ENCODE measurements around the gene XIRP1. TPM values are rescaled to one million over a fixed set of nuclear protein-coding genes. Genes with fewer than 3 reads are reported as not detected.

Gene XIRP1
- total and polyA plus RNA-seq, 4 donors, result 0.08 to 0.81 (median 0.52) TPM

GRCh38 chr3:39137991-39138803 lies 54.2 kb downstream of the XIRP1 start:
- Histone ChIP-seq H3K4me1 (ENCODE audit: control insufficient read depth in 5 of 5, insufficient read depth in 5 of 5, low read length in 5 of 5) (peaks cover 4 to 62% (median 15%) of the 10 kb centered on the region in 5 donors), H3K27me3 (ENCODE audit: control insufficient read depth in 3 of 3, insufficient read depth in 3 of 3, low read length in 2 of 3) (no peaks in the 10 kb centered on the region), H3K4me3 (no peak overlapping the region), H3K9me3 (ENCODE audit: control insufficient read depth in 4 of 4, insufficient read depth in 3 of 4, low read length in 3 of 4) (no peaks in the 10 kb centered on the region), H3K9ac (ENCODE audit: insufficient read depth in 1 of 2, low read length in 2 of 2) (no peak overlapping the region), H3K27ac (ENCODE audit: low read depth in 1 of 2, low read length in 1 of 2) (peak overlapping the region in 1 of 2 donors; percentile 6), H3K36me3 (ENCODE audit: control insufficient read depth in 4 of 4, insufficient read depth in 4 of 4, low read length in 4 of 4) (peaks cover 2 to 41% (median 6%) of the 10 kb centered on the region in 4 donors)
- TF ChIP-seq CTCF (IDR thresholded peaks at IDR 0.05; ENCODE audit: control extremely low read depth, extremely low read depth), result no peak
- ATAC-seq (ENCODE audit: insufficient read depth, low FRiP score), result no peak
- 95 to 96% methylated on average over 10 of the region's 10 CpGs for WGBS, 2 donors
- no peak for DNase-seq

- Histone ChIP-seq H3K9me3 (ENCODE audit: control insufficient read depth in 4 of 4, insufficient read depth in 3 of 4, low read length in 3 of 4) (no peaks in the 10 kb centered on the region), H3K27me3 (ENCODE audit: control insufficient read depth in 3 of 3, insufficient read depth in 3 of 3, low read length in 2 of 3) (no peaks in the 10 kb centered on the region), H3K36me3 (ENCODE audit: control insufficient read depth in 4 of 4, insufficient read depth in 4 of 4, low read length in 4 of 4) (peaks cover 0 to 34% (median 4%) of the 10 kb centered on the region in 4 donors), H3K27ac (ENCODE audit: low read depth in 1 of 2, low read length in 1 of 2) (no peak overlapping the region), H3K4me3 (no peak overlapping the region), H3K9ac (ENCODE audit: insufficient read depth in 1 of 2, low read length in 2 of 2) (no peak overlapping the region), H3K4me1 (ENCODE audit: control insufficient read depth in 5 of 5, insufficient read depth in 5 of 5, low read length in 5 of 5) (peaks cover 4 to 62% (median 15%) of the 10 kb centered on the region in 5 donors)
- 98% methylated on average over 18 of the region's 18 CpGs for WGBS, 2 donors
- ATAC-seq (ENCODE audit: insufficient read depth, low FRiP score) (no peak), DNase-seq (no peak)
- TF ChIP-seq CTCF (IDR thresholded peaks at IDR 0.05; ENCODE audit: control extremely low read depth, extremely low read depth), result no peak
Observed at GRCh38 chr3:39137435-39137936, 54.9 kb downstream of the XIRP1 start.

DNA sequence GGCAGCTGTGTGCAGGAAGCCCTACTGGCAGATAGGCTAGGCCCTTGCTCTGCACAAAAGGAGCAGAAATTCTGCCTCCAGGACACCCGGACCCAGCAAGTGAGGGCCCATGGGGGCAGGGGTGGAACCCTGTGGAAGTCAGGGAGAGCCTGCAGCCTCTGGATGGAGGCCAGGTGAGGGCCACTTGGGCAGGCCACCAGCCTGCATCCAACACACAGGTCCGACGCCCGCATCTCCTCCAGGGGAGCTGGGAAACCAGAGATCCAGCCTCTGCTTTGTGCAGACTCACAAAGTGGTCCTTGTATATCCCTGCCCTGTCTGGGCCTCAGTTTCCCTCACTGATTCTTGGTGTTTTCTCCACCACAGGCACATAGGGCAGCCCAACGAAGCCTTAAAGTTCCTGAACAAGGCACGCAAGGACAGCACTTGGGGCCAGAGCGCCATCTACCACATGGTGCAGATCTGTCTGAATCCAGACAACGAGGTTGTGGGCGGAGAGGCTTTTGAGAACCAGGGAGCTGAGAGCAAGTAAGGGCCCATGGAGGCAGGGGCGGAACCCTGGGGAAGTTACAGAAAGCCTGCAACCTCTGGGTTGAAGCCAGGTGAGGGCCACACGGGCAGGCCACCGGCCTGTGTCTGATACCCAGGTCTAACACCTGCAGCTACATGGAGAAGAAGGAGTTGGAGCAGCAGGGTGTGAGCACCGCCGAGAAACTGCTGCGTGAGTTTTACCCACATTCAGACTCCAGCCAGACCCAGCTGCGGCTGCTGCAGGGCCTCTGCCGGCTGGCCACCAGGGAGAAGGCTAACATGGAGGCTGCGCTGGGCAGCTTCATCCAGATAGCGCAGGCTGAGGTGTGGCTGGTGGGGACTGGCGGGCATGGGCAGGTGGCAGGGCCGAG lies 55.6 kb downstream of the XIRP1 start:
- Histone ChIP-seq H3K9me3 (ENCODE audit: control insufficient read depth in 4 of 4, insufficient read depth in 3 of 4, low read length in 3 of 4) (no peaks in the 10 kb centered on the region), H3K9ac (ENCODE audit: insufficient read depth in 1 of 2, low read length in 2 of 2) (no peak overlapping the region), H3K4me1 (ENCODE audit: control insufficient read depth in 5 of 5, insufficient read depth in 5 of 5, low read length in 5 of 5) (peaks cover 4 to 59% (median 10%) of the 10 kb centered on the region in 5 donors), H3K27me3 (ENCODE audit: control insufficient read depth in 3 of 3, insufficient read depth in 3 of 3, low read length in 2 of 3) (no peaks in the 10 kb centered on the region), H3K4me3 (no peak overlapping the region), H3K36me3 (ENCODE audit: control insufficient read depth in 4 of 4, insufficient read depth in 4 of 4, low read length in 4 of 4) (peaks cover 0 to 28% (median 0%) of the 10 kb centered on the region in 4 donors), H3K27ac (ENCODE audit: low read depth in 1 of 2, low read length in 1 of 2) (peak overlapping the region in 1 of 2 donors; percentile 52)
- WGBS, 2 donors, result 89 to 95% methylated on average over 21 of the region's 21 CpGs
- DNase-seq (no peak), ATAC-seq (ENCODE audit: insufficient read depth, low FRiP score) (no peak)
- no peak for TF ChIP-seq CTCF (IDR thresholded peaks at IDR 0.05; ENCODE audit: control extremely low read depth, extremely low read depth)
